Hair follicle dermal papilla cell (primary cell): ENCODE measurements around the gene SLC22A8. TPM values are rescaled to one million over a fixed set of nuclear protein-coding genes. Genes with fewer than 3 reads are reported as not detected.

Experiments used
- total RNA-seq: library from RNA; depleted of rRNA; stranded (reverse); fragments of >200 nt; gene quantifications from 2 replicates; pipeline ENCODE4 v1.2.3, GENCODE V29; 2012

SLC22A8 gene, protein sequence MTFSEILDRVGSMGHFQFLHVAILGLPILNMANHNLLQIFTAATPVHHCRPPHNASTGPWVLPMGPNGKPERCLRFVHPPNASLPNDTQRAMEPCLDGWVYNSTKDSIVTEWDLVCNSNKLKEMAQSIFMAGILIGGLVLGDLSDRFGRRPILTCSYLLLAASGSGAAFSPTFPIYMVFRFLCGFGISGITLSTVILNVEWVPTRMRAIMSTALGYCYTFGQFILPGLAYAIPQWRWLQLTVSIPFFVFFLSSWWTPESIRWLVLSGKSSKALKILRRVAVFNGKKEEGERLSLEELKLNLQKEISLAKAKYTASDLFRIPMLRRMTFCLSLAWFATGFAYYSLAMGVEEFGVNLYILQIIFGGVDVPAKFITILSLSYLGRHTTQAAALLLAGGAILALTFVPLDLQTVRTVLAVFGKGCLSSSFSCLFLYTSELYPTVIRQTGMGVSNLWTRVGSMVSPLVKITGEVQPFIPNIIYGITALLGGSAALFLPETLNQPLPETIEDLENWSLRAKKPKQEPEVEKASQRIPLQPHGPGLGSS
- total RNA-seq, result not detected in 2 replicates

GRCh38 chr11:63015521-63016215, at the start of gene SLC22A8:
TSS of gene SLC22A8 (minus strand) at chr11:63015841. CDS start at chr11:63014958, 883 bp downstream.

DNA sequence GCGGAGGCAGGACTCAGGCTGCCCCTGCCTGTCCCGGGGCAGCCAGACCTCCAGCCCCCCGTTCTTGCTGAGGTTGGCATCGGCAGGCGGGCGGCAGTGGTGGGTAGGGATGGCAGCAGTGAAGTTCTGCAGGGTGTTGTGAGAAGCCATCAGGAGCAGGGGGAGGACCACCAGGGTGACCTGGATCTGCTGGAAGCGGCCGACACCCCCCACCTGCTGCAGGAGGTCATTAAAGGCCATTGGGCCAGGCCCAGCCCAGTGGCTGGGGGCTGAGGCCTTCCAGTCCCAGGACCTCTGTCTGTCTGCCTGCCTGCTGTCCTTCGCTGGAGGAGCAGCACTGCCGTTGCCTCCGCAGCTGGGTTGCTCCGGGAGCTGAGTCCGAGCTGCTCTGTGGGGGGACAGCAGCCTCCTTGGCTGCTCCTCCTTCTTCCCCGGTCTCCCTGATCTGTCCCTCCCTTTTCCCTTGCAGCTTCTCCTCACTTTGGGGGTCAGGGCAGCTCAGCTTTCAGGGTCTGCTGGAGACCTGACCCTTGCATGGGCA, 31.1 kb downstream of the SLC22A8 start, which contains the start of gene SLC22A6:
Gene SLC22A6, minus strand, starts transcription at position 517 of the 541 bp plus-strand sequence. Its CDS starts 277 bp downstream, at position 240.

Other genes starting within 250 kb of the SLC22A8 start
- gene TAF6L, start 244.4 kb downstream of the SLC22A8 start, total RNA-seq, result 13.5 and 19.5 TPM in 2 replicates
- gene TMEM179B, start 228.4 kb downstream of the SLC22A8 start, total RNA-seq, result 38.0 and 38.1 TPM in 2 replicates
- 12.3 and 13.1 TPM in 2 replicates for gene TMEM223, start 223.8 kb downstream of the SLC22A8 start, total RNA-seq
- gene NXF1, start 210.4 kb downstream of the SLC22A8 start, total RNA-seq, result 30.5 and 38.9 TPM in 2 replicates
- 48.3 and 56.5 TPM in 2 replicates for gene STX5, start 183.8 kb downstream of the SLC22A8 start, total RNA-seq
- not detected in 2 replicates for gene TEX54, start 183.0 kb downstream of the SLC22A8 start, total RNA-seq
- gene WDR74, start 176.3 kb downstream of the SLC22A8 start, total RNA-seq, result 28.9 and 29.1 TPM in 2 replicates
- 169 and 184 TPM in 2 replicates for gene SLC3A2, start 134.9 kb downstream of the SLC22A8 start, total RNA-seq
- not detected in 2 replicates for gene CHRM1, start 94.5 kb downstream of the SLC22A8 start, total RNA-seq
- gene SLC22A6, start 30.9 kb downstream of the SLC22A8 start, total RNA-seq, result not detected in 2 replicates
- not detected in 2 replicates for gene SLC22A24, start 128.4 kb upstream of the SLC22A8 start, total RNA-seq
- not detected in 2 replicates for gene SLC22A25, start 227.8 kb upstream of the SLC22A8 start, total RNA-seq